DMS114 treated with DMSO at 0.1 percent for 48 hours (cell line): ENCODE data around the gene GYPB.
"Not testable (repeated sequence)": the region's sequence is repeated elsewhere in the genome, so short reads cannot be mapped to it uniquely, and the experiment has no call there.

ENCODE experiments used
- DNase-seq: peaks from one replicate; lab custom pipeline; 2025; ENCODE audit not compliant: unreplicated experiment; lab: John Stamatoyannopoulos, UW

The GYPB gene

DNA sequence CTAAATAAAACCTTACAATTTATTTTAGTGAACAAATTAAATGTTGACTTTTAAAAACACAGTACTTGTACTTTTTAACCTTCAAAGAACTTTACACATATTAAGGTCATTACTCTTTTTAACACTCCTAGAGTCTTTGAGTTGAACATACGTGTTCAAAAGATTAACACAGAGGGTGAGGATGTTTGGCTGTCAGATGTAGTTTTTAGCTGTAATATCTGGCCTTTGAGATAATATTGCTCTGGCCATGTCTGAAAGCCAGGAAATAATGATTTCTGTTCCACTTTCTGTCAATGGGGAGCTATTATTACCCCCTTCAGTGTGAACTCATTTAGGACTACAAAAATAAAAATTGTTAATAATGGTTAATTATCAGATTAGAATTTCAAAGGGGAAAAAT lies 71.7 kb downstream of the GYPB start:
- DNase-seq: not testable (repeated sequence)
